ENCODE data around the gene GREB1.
A peak's percentile ranks its signal among the peaks of the same experiment; 100 is the strongest.

GREB1 gene

GRCh38 chr2:11669454-11670291 lies 135.8 kb downstream of the GREB1 start, which contains the start of gene NTSR2:
TSS of gene NTSR2 (minus strand) at chr2:11670195. CDS start at chr2:11670129, 66 bp downstream.
- DNase-seq, result no peak

DNA sequence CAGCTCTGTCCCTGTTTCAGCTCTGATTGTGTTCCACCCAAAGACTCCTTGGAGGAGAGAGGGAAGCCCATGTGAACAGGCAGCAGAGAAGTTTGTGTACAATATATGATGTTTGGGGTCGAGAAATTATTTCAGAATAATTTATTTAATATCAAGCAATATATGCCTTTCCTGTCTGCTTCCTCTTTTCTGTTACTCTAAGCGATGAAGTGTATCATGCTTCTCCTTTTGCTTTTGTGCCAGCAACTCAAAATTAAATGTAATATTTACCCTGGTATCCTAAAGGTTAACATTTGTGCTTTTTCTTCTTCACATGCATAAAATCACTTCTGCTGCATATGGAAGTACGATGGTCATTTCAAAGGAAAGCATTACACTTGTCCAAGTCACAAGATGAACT lies 138.6 kb downstream of the GREB1 start:
- DNase-seq, result no peak

GRCh38 chr2:11674983-11675382 lies 141.1 kb downstream of the GREB1 start:
- no peak for DNase-seq

DNA sequence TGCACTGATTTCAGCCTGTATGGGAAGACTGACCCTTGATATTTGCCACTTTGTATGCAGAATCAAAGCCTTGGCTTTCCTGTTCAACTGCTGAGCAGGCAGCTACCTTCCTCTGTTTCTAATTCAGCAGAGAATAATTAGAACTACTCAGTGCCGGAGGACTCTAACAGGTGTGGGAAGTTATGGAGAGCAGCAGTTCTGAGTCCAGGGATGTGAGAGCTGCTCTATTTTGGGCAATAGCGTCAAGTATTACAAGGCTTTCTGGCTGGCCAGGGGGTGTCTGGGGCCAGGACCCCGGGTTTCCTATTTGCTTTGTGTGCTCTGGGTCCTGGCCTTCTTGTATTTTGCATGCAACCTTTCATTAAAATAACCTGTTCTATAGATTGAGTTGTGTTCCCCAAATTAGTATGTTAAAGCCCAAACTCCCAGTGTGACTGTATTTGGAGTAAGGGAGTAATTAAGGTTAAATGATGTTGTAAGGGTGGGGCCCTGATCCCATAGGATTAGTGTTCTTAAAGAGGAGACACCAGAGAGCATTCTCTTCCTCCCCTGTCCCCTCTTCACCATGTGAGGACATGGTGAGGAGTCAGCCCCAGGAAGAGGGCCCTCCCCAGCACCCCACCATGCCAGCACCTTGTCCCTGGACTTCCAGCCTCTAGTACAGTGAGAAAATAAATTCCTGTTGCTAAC lies 141.7 kb downstream of the GREB1 start:
- no peak for DNase-seq

- DNase-seq, result no peak
Measured at GRCh38 chr2:11676640-11677039, 142.8 kb downstream of the GREB1 start.

- DNase-seq, result no peak
Measured at GRCh38 chr2:11677136-11678055, 143.6 kb downstream of the GREB1 start.

GRCh38 chr2:11678306-11678960 lies 144.6 kb downstream of the GREB1 start:
- no peak for DNase-seq

GRCh38 chr2:11679016-11679415 lies 145.2 kb downstream of the GREB1 start:
- no peak for DNase-seq

- no peak for DNase-seq
Measured at GRCh38 chr2:11679486-11680181, 145.8 kb downstream of the GREB1 start.

DNA sequence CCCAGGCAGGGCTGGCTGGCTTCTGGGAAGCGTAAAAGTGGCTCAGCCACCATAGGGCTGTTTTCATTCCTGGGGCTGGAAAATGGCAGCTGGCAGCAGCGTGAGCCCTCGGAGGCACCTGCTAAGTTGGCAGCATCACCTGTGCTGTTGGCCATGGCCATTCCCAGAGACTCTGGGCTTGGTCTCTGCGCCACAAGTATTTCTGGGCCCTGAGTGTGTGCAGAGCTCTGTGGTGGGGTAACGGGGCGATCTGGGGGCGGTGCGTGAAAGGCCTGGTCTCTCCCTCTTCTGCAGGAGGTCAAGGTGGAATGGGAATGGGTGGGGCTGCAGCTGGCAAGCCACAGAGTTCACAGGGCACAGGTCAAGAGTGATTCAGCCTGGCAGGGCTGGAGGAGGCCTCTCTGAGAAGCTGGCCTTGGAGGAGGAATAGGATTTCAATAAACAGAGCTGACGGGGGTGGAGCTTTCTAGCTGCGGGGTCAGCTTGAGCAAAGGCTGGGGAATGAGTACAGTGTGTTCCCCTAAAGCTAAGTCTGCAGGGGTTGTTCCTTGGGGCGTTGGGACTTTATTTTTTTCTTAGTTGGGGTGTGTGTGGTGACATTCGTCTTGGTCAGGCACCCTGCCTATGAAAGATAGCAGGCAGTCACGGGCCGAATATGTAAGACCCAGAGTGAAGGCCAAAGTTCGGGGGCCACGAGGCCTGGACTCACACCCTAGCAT lies 146.5 kb downstream of the GREB1 start:
- DNase-seq, result no peak

GRCh38 chr2:11680901-11681721 lies 147.3 kb downstream of the GREB1 start:
- no peak for DNase-seq

GRCh38 chr2:11681722-11682589 lies 148.1 kb downstream of the GREB1 start:
- DNase-seq, result peak; percentile 23

DNA sequence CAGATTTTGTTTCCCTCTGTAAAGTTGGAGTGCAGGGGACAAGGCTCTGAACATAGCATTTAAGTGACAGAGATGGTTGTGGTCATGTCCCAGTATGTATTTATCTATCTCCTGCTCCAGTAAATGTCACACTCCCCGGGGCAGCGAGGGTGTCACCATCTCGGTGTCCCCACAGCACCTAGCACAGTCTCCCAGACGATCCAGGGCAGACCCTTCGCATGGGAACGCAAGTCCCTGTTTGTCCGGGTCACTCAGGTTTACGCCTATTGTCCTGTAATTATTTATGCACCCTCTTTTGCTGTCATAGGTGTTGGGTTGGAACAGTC lies 148.7 kb downstream of the GREB1 start:
- no peak for DNase-seq

GRCh38 chr2:11683476-11683875 lies 149.6 kb downstream of the GREB1 start:
- DNase-seq, result no peak

- DNase-seq, result no peak
Measured at GRCh38 chr2:11683966-11684365, 150.1 kb downstream of the GREB1 start.

GRCh38 chr2:11684894-11685460 lies 151.1 kb downstream of the GREB1 start:
- no peak for DNase-seq

DNA sequence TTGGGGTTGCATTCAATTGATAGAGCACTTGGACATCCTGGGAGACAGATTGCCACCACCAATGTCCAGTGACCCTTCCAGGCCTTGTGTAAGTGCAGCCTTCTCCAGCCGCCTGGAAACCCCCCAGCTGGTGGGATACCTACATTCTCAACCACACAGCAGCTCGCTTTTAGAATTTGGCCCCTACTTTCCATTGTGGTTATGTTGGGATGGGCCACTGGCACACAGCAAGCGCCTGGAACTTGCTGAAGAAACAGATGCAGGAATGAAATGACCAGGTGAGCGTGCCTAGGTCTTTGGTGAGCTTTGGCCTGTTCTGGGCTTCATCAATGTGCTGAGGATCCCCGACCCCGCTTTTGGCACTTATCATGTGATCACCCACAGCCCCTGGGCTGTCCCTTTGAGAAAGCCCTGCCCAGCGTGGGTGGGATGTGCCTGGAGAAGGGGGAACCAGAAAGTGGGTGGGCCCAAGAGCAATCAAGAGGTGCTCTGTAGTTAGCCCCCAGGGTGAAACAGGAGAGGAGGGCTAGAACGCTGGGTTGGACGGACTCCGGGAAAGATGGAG lies 152.1 kb downstream of the GREB1 start:
- DNase-seq, result no peak

- no peak for DNase-seq
Measured at GRCh38 chr2:11687736-11688135, 153.9 kb downstream of the GREB1 start.
